GM19372 (cell line): ENCODE results near the gene SCN7A.
A peak's percentile ranks its signal among the peaks of the same experiment; 100 is the strongest.

Experiments
- ATAC-seq: cut with Tn5 transposase; IDR thresholded peaks from one replicate; pipeline ENCODE4 v1.9.1; 2021; ENCODE audit warnings: mild to moderate bottlenecking, low read depth, moderate library complexity; ENCODE audit not compliant: unreplicated experiment

SCN7A gene

DNA sequence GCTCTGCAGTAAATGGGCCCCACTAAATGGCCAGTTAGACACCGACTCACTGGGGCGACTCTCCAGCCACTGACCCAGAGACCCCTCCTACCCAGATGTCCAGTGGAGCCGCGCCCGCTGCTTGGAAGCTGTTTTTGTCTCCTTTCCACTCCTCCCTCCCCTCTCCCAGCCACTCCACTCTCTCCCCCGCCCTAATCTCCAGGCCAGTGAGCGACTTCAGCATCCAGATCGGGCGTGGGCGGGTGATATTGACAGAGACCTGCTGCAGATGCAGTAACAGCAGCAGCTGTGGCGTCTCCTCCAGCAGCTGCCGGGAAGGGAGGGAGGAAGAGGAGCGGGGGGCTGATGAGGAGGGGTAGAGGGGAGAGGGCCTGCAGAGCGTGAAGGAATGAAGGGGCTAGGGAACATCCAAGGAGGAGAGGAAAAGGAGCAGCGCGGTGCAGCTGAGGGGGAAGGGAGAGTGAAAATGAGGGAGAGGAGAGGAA, at the start of gene SCN7A:
Gene SCN7A (minus strand): TSS at position 110 of the 485 bp plus-strand sequence. CDS start 16,553 bp downstream, outside the sequence.
- ATAC-seq = no peak

- ATAC-seq = peak; percentile 96
Measured at GRCh38 chr2:166539340-166540162, 45.5 kb upstream of the SCN7A start.

- ATAC-seq = no peak
Measured at GRCh38 chr2:166536111-166536510, 42.1 kb upstream of the SCN7A start.

- ATAC-seq = no peak
Measured at GRCh38 chr2:166521155-166521554, 27.1 kb upstream of the SCN7A start.

DNA sequence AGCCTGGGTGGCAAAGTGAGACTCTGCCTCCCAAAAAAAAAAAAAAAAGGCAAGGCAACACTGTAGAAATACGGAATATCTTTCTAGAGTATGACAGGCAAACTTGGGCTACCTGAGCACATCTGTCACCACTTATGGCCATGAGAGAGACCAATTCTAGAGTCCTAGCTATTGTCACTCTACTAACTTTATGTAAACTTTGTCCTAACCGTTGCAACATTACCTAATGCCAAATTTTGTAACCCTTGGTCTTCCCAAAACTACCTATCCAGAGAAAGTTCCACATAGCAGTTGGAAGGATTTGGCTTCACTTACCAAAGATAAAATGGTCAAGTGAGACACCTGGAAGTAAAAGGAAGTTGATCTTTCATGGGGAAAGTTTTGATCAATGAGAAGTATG, 26.6 kb upstream of the SCN7A start:
- no peak for ATAC-seq

- no peak for ATAC-seq
Measured at GRCh38 chr2:166519391-166519962, 25.4 kb upstream of the SCN7A start.

DNA sequence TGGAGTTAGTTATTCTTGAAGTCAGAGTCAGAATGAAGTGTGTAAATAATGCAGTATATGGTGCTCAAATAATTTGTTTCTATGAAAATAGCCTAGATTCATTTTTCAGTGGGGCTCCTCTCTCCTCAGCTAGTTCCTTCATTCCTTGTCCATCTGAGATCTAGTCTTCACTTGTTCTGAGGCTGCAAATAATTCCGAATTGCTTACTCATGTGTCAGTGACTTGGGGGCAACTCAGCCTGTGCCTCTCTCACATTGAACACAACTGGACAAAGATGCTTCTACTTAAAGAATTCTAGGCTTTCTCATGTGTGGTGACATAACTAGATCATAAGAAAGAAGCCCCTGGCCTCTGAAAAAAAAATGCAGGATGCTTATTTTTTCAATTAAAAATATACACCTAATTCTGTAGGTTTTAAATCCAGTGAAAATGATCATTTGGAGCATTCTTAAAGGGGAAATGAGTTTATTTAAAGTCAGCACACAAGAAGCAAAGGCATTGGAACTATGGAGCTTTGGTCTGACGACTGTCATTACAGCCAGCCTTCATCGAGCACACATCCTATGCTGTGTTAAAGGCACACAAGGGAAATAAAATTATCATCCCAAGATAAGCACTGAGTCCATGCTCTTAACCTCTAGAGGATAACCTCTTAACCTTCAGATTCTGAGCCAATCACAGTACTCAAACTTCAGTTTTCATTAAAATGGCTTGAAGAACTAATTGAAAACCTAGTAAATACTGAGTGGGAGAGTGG, 24.8 kb upstream of the SCN7A start:
- ATAC-seq = no peak

DNA sequence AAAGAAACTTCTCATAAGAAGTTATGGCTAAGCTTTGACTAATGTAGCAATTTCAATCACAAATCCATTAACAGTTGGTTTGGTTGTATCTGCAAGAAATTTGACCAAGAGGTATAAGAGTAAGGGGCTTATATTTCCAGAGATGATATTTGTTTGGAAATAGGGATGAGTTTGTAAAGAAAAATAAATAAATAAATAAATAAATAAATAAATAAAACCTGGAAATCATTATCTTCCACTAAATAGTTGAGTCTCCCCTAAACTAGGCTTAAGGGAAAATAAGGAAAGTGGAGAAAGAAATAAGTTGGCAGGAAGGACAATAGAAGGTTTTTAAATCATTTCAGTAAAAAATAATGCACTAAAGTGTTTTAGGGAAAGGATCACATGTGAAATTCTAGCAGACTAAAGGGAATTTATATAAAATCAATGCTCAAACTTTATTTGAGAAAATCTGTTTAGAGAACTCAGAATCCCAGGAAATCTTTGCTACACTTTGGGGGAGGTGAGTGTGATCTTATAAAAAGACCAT, 23.5 kb upstream of the SCN7A start:
- no peak for ATAC-seq

DNA sequence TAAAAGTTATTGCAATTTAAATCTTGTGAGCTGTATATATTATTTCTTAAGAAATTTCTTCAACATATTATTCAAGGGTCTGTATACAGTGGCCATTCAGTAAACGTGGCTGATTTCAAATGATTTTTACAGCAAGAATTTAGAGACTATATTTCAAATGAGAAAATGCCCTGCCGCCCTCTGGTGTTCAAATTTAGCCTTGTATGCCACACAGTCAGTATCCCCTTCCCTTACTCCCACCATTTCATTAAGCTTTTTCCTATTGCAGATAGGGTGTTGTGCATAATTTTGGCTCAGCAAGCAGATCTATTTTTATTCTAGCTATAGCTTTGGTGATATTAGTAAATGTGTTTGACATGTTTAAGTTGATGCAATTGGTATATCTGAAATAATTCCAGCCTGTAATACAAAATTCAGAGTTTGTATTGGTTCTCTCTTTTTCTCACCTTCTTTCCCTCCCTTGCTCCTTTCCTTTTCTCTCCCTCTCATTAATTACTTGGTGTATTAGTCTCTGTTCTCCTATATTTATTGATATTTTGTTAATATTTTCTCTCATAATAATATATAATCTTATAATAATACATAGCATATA, 22.8 kb upstream of the SCN7A start:
- ATAC-seq = no peak

DNA sequence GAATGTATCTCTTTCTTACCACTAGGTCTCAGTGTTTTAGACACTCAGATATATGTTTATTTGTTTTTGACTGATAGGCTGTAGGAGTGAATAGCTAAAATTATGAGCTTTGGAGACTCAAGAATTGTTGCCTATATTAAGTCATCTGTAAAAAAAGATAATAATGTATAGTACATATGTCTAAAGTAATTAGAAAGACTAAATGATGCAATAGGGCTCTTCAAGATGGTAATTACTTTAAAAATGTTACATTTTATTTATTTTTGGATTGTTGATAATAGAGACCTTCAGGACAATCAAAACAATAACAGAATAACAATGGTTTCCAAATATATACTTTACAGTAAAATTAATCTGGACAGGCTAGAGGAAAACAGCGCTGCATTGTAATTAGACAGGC, 19.9 kb upstream of the SCN7A start:
- no peak for ATAC-seq

DNA sequence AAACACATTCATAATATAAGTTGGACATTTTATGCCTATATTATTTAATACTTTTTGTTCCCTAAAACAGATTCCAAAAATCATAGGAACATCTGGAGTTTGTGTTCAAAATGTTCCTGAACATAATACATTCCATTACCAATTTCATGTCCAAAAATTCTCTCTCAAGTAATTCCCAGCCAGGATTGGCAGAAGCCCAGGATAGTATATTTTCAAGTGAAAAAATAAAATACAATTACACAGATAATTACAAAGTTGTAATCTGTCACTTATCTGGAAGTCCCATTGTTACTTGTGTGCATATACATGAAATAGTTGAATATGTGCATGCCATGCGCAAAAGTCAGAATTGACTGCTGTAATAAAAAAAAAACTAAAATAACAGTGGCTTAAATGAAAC, 5.2 kb upstream of the SCN7A start:
- ATAC-seq = no peak

- no peak for ATAC-seq
Measured at GRCh38 chr2:166491461-166491860, 2.6 kb downstream of the SCN7A start.

DNA sequence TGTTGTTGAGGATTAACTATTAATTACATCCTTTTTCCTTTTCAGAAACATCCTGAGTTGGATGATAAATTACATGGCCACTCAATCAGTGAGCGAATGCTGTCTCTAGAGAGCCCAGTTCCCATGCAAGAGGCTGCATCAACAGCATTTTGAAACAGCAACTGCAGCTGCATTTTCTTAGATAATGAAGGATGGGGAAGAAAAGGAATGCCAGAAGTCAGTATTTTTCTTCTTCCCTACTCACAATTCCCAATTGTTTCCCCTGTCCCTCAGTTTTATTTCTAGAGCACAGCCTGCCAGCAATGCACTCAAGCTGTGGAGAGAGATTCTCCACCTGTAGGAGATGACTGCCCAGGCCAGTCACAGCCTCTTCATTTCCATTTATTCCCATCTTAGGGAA, 6.9 kb downstream of the SCN7A start:
- ATAC-seq = no peak

- no peak for ATAC-seq
Measured at GRCh38 chr2:166485558-166486178, 8.4 kb downstream of the SCN7A start.

- no peak for ATAC-seq
Measured at GRCh38 chr2:166472332-166472731, 21.7 kb downstream of the SCN7A start.

DNA sequence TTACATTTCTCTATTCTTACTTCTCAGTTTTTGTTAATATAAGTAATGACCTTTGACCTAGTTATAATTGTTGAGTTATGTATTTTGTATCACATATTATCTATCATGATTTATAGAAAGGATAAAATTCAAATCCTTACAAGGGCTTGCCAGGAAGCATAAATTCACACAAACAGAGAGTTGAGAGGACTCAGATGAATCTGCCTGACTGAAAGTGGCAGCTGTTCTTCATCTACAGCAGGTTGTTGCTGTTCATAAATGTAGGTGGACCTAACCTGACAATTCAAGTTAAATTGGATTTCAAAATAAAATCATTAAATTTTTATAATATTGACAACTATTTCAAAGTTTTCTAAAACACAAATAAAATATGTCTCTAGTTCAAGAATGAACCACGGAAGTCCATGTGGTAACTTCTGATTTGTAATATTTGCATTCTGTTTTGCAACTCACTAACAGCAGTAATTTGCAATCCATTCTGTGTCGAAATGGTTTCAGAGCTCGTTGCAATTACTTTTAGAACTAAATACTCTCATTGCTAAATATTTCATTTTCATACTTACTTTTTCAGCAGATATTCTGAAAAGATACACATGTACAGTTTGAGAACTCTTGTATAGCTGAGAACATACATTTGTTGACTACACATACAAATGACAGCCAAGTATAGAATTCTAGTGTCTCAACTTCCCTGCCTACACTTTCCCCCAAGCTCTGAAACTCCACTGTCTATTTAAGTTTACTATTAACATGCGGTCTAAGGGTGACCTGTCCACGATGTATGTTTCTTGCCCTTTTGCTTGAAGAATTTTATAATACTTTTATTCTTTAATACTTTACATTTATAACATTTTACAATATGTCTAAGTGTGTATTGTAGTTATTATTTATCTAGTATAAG, 25.7 kb downstream of the SCN7A start:
- no peak for ATAC-seq

- ATAC-seq = no peak
Measured at GRCh38 chr2:166464187-166464586, 29.9 kb downstream of the SCN7A start.

DNA sequence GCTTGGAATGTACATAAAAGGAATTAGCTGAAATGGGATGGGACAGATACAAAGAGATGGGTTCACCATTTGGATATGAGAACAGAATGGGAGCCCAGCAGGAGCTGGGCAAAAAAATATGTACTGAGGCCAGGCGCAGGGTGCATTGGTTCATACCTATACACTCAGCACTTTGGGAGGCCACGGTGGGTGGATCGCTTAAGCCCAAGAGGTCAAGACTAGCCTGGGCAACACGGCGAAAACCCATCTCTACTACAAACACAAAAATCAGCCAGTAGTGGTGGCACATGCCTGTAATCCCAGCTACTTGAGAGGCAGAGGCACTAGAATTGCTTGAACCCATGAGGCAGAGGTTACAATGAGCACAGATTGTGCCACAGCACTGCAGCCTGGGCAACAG, 30.4 kb downstream of the SCN7A start:
- ATAC-seq = no peak

DNA sequence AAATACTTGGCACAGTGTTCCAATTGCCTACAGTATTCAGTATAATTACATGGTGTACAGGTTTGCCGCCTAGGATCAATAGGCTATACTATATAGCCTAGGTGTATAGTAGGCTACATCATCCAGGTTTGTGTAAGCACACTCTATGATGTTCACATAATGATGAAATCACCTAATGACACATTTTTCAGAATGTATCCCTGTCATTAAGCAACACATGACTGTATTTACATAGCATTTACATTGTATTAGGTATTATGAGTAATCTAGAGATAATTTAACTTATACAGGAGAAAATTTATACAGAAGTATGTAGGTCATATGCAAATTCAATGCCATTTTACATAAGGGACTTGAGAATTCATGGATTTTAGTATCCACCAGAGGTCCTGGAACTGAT, 35.4 kb downstream of the SCN7A start:
- ATAC-seq = no peak
